ENCODE measurements around the gene LIF.

The LIF gene

GRCh38 chr22:30224161-30224857 lies 22.2 kb downstream of the LIF start:
- WGBS (ENCODE audit: insufficient coverage): 81% methylated on average over 9 of the region's 11 CpGs
- Histone ChIP-seq H3K36me3 (ENCODE audit: control insufficient read depth in 4 of 4, insufficient read depth in 4 of 4, low read length in 3 of 4) (no peaks in the 10 kb centered on the region), H3K4me3 (ENCODE audit: control insufficient read depth in 1 of 7, extremely low read depth in 1 of 7, insufficient read depth in 4 of 7, low read depth in 2 of 7, low read length in 6 of 7) (no peak overlapping the region), H3K9me3 (ENCODE audit: control extremely low read depth in 1 of 5, control insufficient read depth in 4 of 5, insufficient read depth in 2 of 5, low read depth in 1 of 5, low read length in 4 of 5) (no peaks in the 10 kb centered on the region), H3K4me1 (ENCODE audit: control extremely low read depth in 1 of 4, control insufficient read depth in 4 of 4, insufficient read depth in 4 of 4, low read length in 3 of 4) (peaks cover 0 to 53% (median 25%) of the 10 kb centered on the region in 4 experiments), H3K27ac (ENCODE audit: insufficient read depth in 1 of 2, low read depth in 1 of 2, low read length in 2 of 2, poor library complexity in 1 of 2, severe bottlenecking in 2 of 2) (no peak overlapping the region), H3K27me3 (replicated peaks in 2 of 5; ENCODE audit: control insufficient read depth in 4 of 5, insufficient read depth in 5 of 5, low read length in 4 of 5) (no peaks in the 10 kb centered on the region)
- CTCF ChIA-PET: interaction anchor here (1.2 to 1.5 kb wide), 3 partner anchors 17 to 116 kb away, joined by 3 to 7 read pairs (median 5); no protein-coding TSS in a partner anchor
- DNase-seq: no peak
- POLR2A ChIA-PET: interaction anchor here (0.6 to 1.4 kb wide), 2 partner anchors 9 to 35 kb away, joined by 3 read pairs; no protein-coding TSS in a partner anchor

GRCh38 chr22:30223303-30223702 lies 23.3 kb downstream of the LIF start:
- Histone ChIP-seq H3K27me3 (replicated peaks in 2 of 5; ENCODE audit: control insufficient read depth in 4 of 5, insufficient read depth in 5 of 5, low read length in 4 of 5) (no peaks in the 10 kb centered on the region), H3K9me3 (ENCODE audit: control extremely low read depth in 1 of 5, control insufficient read depth in 4 of 5, insufficient read depth in 2 of 5, low read depth in 1 of 5, low read length in 4 of 5) (no peaks in the 10 kb centered on the region), H3K36me3 (ENCODE audit: control insufficient read depth in 4 of 4, insufficient read depth in 4 of 4, low read length in 3 of 4) (no peaks in the 10 kb centered on the region), H3K4me3 (ENCODE audit: control insufficient read depth in 1 of 7, extremely low read depth in 1 of 7, insufficient read depth in 4 of 7, low read depth in 2 of 7, low read length in 6 of 7) (no peak overlapping the region), H3K27ac (ENCODE audit: insufficient read depth in 1 of 2, low read depth in 1 of 2, low read length in 2 of 2, poor library complexity in 1 of 2, severe bottlenecking in 2 of 2) (no peak overlapping the region), H3K4me1 (ENCODE audit: control extremely low read depth in 1 of 4, control insufficient read depth in 4 of 4, insufficient read depth in 4 of 4, low read length in 3 of 4) (peaks cover 0 to 45% (median 25%) of the 10 kb centered on the region in 4 experiments)
- no peak for DNase-seq
- POLR2A ChIA-PET: no interaction called here
- WGBS (ENCODE audit: insufficient coverage): 68% methylated on average over 15 of the region's 15 CpGs
- CTCF ChIA-PET: no interaction called here

- Histone ChIP-seq H3K4me1 (ENCODE audit: control extremely low read depth in 1 of 4, control insufficient read depth in 4 of 4, insufficient read depth in 4 of 4, low read length in 3 of 4) (peaks cover 0 to 44% (median 23%) of the 10 kb centered on the region in 4 experiments), H3K36me3 (ENCODE audit: control insufficient read depth in 4 of 4, insufficient read depth in 4 of 4, low read length in 3 of 4) (no peaks in the 10 kb centered on the region), H3K4me3 (ENCODE audit: control insufficient read depth in 1 of 7, extremely low read depth in 1 of 7, insufficient read depth in 4 of 7, low read depth in 2 of 7, low read length in 6 of 7) (no peak overlapping the region), H3K27me3 (replicated peaks in 2 of 5; ENCODE audit: control insufficient read depth in 4 of 5, insufficient read depth in 5 of 5, low read length in 4 of 5) (no peaks in the 10 kb centered on the region), H3K9me3 (ENCODE audit: control extremely low read depth in 1 of 5, control insufficient read depth in 4 of 5, insufficient read depth in 2 of 5, low read depth in 1 of 5, low read length in 4 of 5) (no peaks in the 10 kb centered on the region), H3K27ac (ENCODE audit: insufficient read depth in 1 of 2, low read depth in 1 of 2, low read length in 2 of 2, poor library complexity in 1 of 2, severe bottlenecking in 2 of 2) (no peak overlapping the region)
- no peak for DNase-seq
- ChIA-PET POLR2A (no interaction called here), CTCF (no interaction called here)
- 94% methylated on average over 4 of the region's 4 CpGs for WGBS (ENCODE audit: insufficient coverage)
Measured at GRCh38 chr22:30222321-30222720, 24.2 kb downstream of the LIF start.

- CTCF ChIA-PET: interaction anchor here (1.0 to 1.8 kb wide), 3 partner anchors 17 to 159 kb away, joined by 3 to 5 read pairs (median 3); no protein-coding TSS in a partner anchor
- no peaks in the 10 kb centered on the region for H3K27me3 ChIP-seq (replicated peaks in 2 of 5; ENCODE audit: control insufficient read depth in 4 of 5, insufficient read depth in 5 of 5, low read length in 4 of 5)
- H3K4me1 ChIP-seq (ENCODE audit: control extremely low read depth in 1 of 4, control insufficient read depth in 4 of 4, insufficient read depth in 4 of 4, low read length in 3 of 4): peaks cover 0 to 44% (median 25%) of the 10 kb centered on the region in 4 experiments
- H3K9me3 ChIP-seq (ENCODE audit: control extremely low read depth in 1 of 5, control insufficient read depth in 4 of 5, insufficient read depth in 2 of 5, low read depth in 1 of 5, low read length in 4 of 5): no peaks in the 10 kb centered on the region
- no peak overlapping the region for H3K27ac ChIP-seq (ENCODE audit: insufficient read depth in 1 of 2, low read depth in 1 of 2, low read length in 2 of 2, poor library complexity in 1 of 2, severe bottlenecking in 2 of 2)
- H3K4me3 ChIP-seq (ENCODE audit: control insufficient read depth in 1 of 7, extremely low read depth in 1 of 7, insufficient read depth in 4 of 7, low read depth in 2 of 7, low read length in 6 of 7): peak overlapping the region in 3 of 7 experiments; percentile 21 to 45 (median 30)
- no peaks in the 10 kb centered on the region for H3K36me3 ChIP-seq (ENCODE audit: control insufficient read depth in 4 of 4, insufficient read depth in 4 of 4, low read length in 3 of 4)
- POLR2A ChIA-PET: interaction anchor here (0.6 kb wide), 1 partner anchor 116 kb away, joined by 3 read pairs; no protein-coding TSS in a partner anchor
- whole genome bisulfite sequencing (ENCODE audit: insufficient coverage): 15% methylated on average over 21 of the region's 26 CpGs
- peak; percentile 84 to 97 (median 95) for DNase-seq
Measured at GRCh38 chr22:30221121-30221992, 25.2 kb downstream of the LIF start.

- Histone ChIP-seq H3K27me3 (replicated peaks in 2 of 5; ENCODE audit: control insufficient read depth in 4 of 5, insufficient read depth in 5 of 5, low read length in 4 of 5) (peaks cover 0 to 2% (median 0%) of the 10 kb centered on the region in 5 experiments), H3K4me1 (ENCODE audit: control extremely low read depth in 1 of 4, control insufficient read depth in 4 of 4, insufficient read depth in 4 of 4, low read length in 3 of 4) (peaks cover 0 to 41% (median 22%) of the 10 kb centered on the region in 4 experiments), H3K36me3 (ENCODE audit: control insufficient read depth in 4 of 4, insufficient read depth in 4 of 4, low read length in 3 of 4) (no peaks in the 10 kb centered on the region), H3K9me3 (ENCODE audit: control extremely low read depth in 1 of 5, control insufficient read depth in 4 of 5, insufficient read depth in 2 of 5, low read depth in 1 of 5, low read length in 4 of 5) (no peaks in the 10 kb centered on the region), H3K27ac (ENCODE audit: insufficient read depth in 1 of 2, low read depth in 1 of 2, low read length in 2 of 2, poor library complexity in 1 of 2, severe bottlenecking in 2 of 2) (no peak overlapping the region), H3K4me3 (ENCODE audit: control insufficient read depth in 1 of 7, extremely low read depth in 1 of 7, insufficient read depth in 4 of 7, low read depth in 2 of 7, low read length in 6 of 7) (no peak overlapping the region)
- WGBS (ENCODE audit: insufficient coverage): 54% methylated on average over 5 of the region's 7 CpGs
- CTCF ChIA-PET: interaction anchor here (0.9 to 1.8 kb wide), 5 partner anchors 16 to 159 kb away, joined by 3 to 5 read pairs (median 3); no protein-coding TSS in a partner anchor
- POLR2A ChIA-PET: no interaction called here
- DNase-seq: no peak
Measured at GRCh38 chr22:30220338-30221012, 26.1 kb downstream of the LIF start.

- CTCF ChIA-PET: interaction anchor here (0.6 to 1.8 kb wide), 4 partner anchors 16 to 1025 kb away, joined by 3 to 5 read pairs (median 3); no protein-coding TSS in a partner anchor
- Histone ChIP-seq H3K4me1 (ENCODE audit: control extremely low read depth in 1 of 4, control insufficient read depth in 4 of 4, insufficient read depth in 4 of 4, low read length in 3 of 4) (peaks cover 0 to 41% (median 21%) of the 10 kb centered on the region in 4 experiments), H3K27me3 (replicated peaks in 2 of 5; ENCODE audit: control insufficient read depth in 4 of 5, insufficient read depth in 5 of 5, low read length in 4 of 5) (peaks cover 0 to 2% (median 0%) of the 10 kb centered on the region in 5 experiments), H3K36me3 (ENCODE audit: control insufficient read depth in 4 of 4, insufficient read depth in 4 of 4, low read length in 3 of 4) (no peaks in the 10 kb centered on the region), H3K4me3 (ENCODE audit: control insufficient read depth in 1 of 7, extremely low read depth in 1 of 7, insufficient read depth in 4 of 7, low read depth in 2 of 7, low read length in 6 of 7) (no peak overlapping the region), H3K27ac (ENCODE audit: insufficient read depth in 1 of 2, low read depth in 1 of 2, low read length in 2 of 2, poor library complexity in 1 of 2, severe bottlenecking in 2 of 2) (no peak overlapping the region), H3K9me3 (ENCODE audit: control extremely low read depth in 1 of 5, control insufficient read depth in 4 of 5, insufficient read depth in 2 of 5, low read depth in 1 of 5, low read length in 4 of 5) (no peaks in the 10 kb centered on the region)
- POLR2A ChIA-PET: no interaction called here
- DNase-seq: no peak
Measured at GRCh38 chr22:30219668-30220278, 26.8 kb downstream of the LIF start.
